HK-2 (cell line): ENCODE measurements around the gene TPSAB1.
"Not testable (repeated sequence)": the region's sequence is repeated elsewhere in the genome, so short reads cannot be mapped to it uniquely, and the experiment has no call there.

Source experiments
- DNase-seq: peaks from one replicate; pipeline ENCODE4 v3.0.0-alpha.2; 2018; ENCODE audit not compliant: unreplicated experiment

Gene TPSAB1

GRCh38 chr16:1240436-1240835 lies at the start of gene TPSAB1:
TPSAB1 (plus strand) TSS chr16:1240705; CDS start chr16:1240939, 234 bp downstream.
- DNase-seq: not testable (repeated sequence)

GRCh38 chr16:1190789-1191188 lies 49.7 kb upstream of the TPSAB1 start:
- not testable (repeated sequence) for DNase-seq

GRCh38 chr16:1192384-1193073 lies 48.0 kb upstream of the TPSAB1 start:
- DNase-seq: no peak

GRCh38 chr16:1193143-1193824 lies 47.2 kb upstream of the TPSAB1 start:
- DNase-seq: peak; percentile 67

GRCh38 chr16:1193825-1194581 lies 46.5 kb upstream of the TPSAB1 start:
- DNase-seq: no peak

- DNase-seq: no peak
These were observed 45.7 kb upstream of the TPSAB1 start for GRCh38 chr16:1194665-1195392.

- no peak for DNase-seq
These were observed 45.2 kb upstream of the TPSAB1 start for GRCh38 chr16:1195393-1195666.

- no peak for DNase-seq
These were observed 44.0 kb upstream of the TPSAB1 start for GRCh38 chr16:1196494-1196893.

GRCh38 chr16:1197237-1197866 lies 43.2 kb upstream of the TPSAB1 start:
- DNase-seq: no peak

GRCh38 chr16:1198194-1198593 lies 42.3 kb upstream of the TPSAB1 start:
- DNase-seq: no peak

GRCh38 chr16:1198671-1199346 lies 41.7 kb upstream of the TPSAB1 start:
- DNase-seq: not testable (repeated sequence)

GRCh38 chr16:1199347-1200013 lies 41.0 kb upstream of the TPSAB1 start:
- DNase-seq: no peak

GRCh38 chr16:1200014-1200627 lies 40.4 kb upstream of the TPSAB1 start:
- DNase-seq: no peak

- DNase-seq: no peak
These were observed 39.1 kb upstream of the TPSAB1 start for GRCh38 chr16:1201444-1201843.

GRCh38 chr16:1202274-1202673 lies 38.2 kb upstream of the TPSAB1 start:
- DNase-seq: no peak

GRCh38 chr16:1204933-1205332 lies 35.6 kb upstream of the TPSAB1 start:
- no peak for DNase-seq

GRCh38 chr16:1206326-1206725 lies 34.2 kb upstream of the TPSAB1 start:
- no peak for DNase-seq

- DNase-seq: no peak
These were observed 33.7 kb upstream of the TPSAB1 start for GRCh38 chr16:1206786-1207185.

GRCh38 chr16:1208239-1208830 lies 32.2 kb upstream of the TPSAB1 start:
- DNase-seq: no peak

GRCh38 chr16:1209081-1209480 lies 31.4 kb upstream of the TPSAB1 start:
- DNase-seq: no peak
